T-helper 1 cell treated with Interleukin-12 subunit alpha and Interleukin-12 subunit beta and Interleukin-4 antibody, amounts not matched to agents 30 ng/mL and 1 ng/mL, for 36 hours (primary cell): ENCODE data around the gene XBP1. TPM values are rescaled to one million over a fixed set of nuclear protein-coding genes. Genes with fewer than 3 reads are reported as not detected.
"Not testable (repeated sequence)": the region's sequence is repeated elsewhere in the genome, so short reads cannot be mapped to it uniquely, and the experiment has no call there.

ENCODE experiments used
- intact Hi-C: fragments of 100-400 bp; cut with micrococcal nuclease; formaldehyde crosslinking; loops from one replicate; pipeline ENCODE4 v1.15.1; 2024
- total RNA-seq: library from RNA; stranded (reverse); gene quantifications from 2 replicates; pipeline ENCODE4 v1.2.3, GENCODE V29; 2022

Gene XBP1
- total RNA-seq, 1 donor from 2014 or later: 388 TPM

DNA sequence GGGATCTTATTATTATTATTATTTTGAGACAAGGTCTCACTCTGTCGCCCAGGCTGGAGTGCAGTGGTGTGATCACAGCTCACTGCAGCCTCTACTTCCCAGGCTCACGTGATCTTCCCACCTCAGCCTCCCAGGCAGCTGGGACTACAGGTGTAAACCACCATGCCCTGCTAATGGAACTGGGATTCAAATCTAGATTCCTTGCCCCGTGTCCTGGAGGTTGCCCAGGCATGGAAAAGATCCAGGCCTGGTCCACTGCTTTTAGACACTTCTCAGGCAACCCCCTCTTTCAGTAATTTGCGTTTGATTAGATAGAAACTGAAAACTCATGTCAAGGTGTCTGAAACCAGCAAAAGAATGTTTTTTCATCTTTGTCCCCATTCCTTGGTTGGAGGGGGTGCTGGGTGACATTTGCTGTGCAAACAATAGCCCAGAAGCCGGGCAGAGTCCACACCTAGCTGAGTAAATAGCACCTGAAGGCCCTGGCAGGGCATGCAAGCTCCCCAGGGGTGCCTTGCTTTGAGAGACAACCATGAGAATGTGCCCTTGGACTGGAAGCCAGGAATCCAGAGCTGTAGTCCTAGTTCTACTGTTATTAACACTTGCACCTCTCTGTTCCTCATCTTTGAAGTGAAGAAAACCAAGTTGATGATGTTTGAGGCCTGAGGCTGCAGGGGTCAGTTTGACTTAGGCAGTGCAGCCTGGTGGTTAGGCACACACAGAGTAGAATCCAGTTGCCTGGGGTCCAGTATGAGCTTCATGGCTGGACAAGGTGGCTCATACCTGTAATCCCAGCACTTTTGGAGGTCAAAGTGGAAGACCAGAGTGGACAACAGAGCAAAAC, 19.1 kb upstream of the XBP1 start:
- intact Hi-C loops: loop anchor here (10.0 kb wide), 1 partner anchor 445 kb away; no protein-coding TSS in a partner anchor

DNA sequence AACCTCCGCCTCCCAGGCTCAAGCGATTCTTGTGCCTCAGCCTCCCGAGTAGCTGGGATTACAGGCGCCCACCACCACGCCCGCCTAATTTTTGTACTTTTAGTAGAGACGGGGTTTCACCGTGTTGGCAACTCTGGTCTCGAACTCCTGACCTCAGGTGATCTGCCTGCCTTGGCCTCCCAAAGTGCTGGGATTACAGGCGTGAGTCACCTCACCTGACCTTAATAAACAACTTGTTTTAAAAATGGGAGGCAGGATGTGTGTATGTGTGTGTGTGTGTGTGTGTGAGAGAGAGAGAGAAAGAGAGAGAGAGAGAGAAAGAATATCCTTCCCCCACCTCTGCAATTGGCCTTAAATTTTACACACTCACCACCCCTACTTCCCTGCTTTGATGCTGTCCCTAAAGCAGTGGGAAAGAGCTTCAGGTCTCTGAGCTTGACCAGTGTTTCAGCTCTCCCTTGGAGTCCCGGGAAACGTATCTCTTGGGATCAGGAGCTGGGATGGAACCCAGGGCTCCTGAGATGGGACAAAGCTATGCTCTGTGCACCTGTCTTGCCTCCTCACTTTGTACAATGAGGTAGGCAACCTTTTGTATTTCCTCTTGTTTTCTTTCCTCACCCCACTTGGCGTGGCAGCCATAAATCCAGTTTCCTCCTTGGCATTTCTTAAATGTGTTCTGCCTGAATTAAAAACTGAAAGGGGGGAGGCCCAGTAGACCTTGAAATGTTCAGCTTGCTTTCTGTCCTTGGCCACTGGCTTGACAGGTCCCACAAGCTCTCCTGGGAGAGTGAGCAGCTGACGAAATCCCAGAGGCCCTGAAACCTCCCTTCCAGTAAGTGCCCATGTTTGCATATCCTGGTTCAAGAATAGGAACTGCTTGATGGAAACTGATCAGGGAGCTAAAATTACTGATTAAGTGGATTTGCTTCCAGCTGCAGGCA, 17.8 kb upstream of the XBP1 start:
- intact Hi-C loops: loop anchor here (10.0 kb wide), 1 partner anchor 443 kb away; no protein-coding TSS in a partner anchor

DNA sequence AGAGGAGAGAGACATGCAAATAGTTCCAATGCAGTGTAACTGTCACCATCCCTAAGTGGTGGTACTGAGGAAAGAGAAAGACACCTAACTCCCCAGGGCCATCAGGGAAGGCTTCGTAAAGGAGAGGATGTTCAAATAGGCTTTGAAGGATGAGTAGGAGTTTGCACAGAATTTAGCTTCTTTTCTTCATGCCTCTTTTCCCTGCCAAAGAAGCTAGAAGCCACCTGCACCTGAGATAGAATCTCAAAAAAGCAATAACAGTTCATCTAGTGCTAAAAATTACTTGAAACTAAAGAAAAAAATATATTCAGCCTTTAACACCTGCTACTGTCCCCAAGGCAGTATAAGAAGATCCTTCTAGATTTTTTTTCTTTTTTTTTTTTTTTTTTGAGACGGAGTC, 16.7 kb upstream of the XBP1 start:
- intact Hi-C loops: loop anchor here (10.0 kb wide), 1 partner anchor 442 kb away; no protein-coding TSS in a partner anchor

DNA sequence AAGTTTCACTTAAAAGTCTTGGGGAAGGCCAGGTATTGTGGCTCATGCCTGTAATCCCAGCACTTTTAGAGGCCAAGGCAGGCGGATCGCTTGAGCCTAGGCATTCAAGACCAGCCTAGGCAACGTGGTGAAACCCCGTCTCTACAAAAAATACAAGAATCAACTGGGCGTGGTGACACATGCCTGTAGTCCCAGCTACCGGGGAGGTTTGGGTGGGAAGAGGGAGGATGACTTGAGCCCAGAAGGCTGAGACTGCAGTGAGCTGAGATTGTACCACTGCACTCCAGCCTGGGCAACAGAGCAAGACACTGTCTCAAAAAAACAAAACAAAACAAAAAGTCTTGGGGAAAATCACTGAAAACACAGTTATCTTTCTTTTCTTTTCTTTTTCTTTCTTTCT, 15.4 kb upstream of the XBP1 start:
- intact Hi-C loops: loop anchor here (10.0 kb wide), 1 partner anchor 441 kb away; no protein-coding TSS in a partner anchor

DNA sequence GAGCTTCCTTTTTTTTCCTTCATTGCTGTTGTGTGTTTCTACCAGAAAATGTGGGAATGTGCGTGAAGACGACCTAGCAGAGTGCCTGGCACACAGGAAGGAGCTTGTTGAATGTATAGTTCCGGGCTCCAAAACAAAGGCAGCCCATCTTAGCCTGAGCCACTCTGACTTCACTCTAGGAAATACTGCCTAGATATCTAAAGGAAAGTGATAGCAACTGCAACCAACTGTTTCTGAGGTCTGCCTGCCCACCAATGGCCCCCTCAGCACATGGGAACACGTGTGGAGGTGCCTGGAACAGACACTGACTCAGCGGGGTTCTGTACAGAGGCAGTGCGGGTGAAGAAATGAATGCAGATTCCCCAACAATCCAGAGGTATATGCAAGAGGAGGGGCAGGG, 14.7 kb upstream of the XBP1 start:
- intact Hi-C loops: loop anchor here (10.0 kb wide), 1 partner anchor 440 kb away; no protein-coding TSS in a partner anchor

DNA sequence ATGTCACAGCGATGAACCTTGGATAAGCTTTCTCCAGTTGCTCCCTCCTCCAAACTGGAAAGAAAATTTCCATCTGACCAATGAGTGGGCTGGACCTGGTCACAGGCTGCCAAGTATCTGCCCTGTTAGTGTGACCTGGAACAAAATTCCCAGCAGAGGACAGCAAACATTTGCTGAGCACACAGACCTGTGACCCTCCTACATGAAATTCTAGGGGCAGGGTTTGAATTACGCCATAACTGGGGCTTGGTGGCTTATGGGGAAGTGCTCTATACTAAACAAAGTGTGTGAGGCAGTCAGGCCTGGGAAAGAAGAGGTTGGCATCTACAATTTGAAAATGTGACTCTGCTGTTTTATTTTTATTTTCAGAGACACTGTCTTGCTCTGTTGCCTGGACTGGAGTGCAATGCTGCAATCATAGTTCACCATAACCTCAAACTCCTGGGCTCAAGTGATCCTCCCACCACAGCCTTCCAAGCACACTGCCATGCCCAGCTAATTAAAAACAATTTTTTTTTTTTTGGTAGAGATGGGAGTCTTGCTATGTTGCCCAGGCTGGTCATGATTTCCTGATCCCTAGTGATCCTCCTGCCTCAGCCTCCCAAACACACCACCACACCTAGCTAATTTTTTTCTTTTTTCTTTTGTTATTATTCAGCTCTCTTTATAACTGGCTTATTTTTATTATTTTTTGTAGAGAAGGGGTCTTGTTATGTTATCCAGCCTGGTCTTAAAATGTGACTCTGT, 13.6 kb upstream of the XBP1 start:
- intact Hi-C loops: loop anchor here (5.0 to 10.0 kb wide), 5 partner anchors 42 to 897 kb away; partner anchors contain the start of genes CCDC117, EWSR1, PITPNB and RHBDD3

DNA sequence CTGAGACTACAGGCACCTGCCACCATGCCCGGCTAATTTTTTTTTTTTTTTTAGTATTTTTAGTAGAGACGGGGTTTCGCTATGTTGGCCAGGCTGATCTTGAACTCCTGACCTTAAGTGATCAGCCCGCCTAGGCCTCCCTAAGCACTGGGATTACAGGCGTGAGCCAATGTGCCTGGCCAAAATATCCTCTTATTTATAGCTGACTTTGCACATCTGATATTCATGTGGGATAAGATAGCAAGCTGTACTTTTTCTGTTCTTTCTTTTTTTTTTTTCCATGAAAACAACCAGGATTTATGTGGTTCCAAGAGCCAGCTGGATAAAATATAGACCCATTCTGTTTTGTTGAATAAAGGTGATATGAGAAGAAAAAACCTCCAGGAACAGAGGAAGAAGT, 12.1 kb upstream of the XBP1 start:
- intact Hi-C loops: loop anchor here (1.0 to 10.0 kb wide), 6 partner anchors 11 to 895 kb away; partner anchors contain the start of genes CCDC117, EWSR1, PITPNB and RHBDD3

DNA sequence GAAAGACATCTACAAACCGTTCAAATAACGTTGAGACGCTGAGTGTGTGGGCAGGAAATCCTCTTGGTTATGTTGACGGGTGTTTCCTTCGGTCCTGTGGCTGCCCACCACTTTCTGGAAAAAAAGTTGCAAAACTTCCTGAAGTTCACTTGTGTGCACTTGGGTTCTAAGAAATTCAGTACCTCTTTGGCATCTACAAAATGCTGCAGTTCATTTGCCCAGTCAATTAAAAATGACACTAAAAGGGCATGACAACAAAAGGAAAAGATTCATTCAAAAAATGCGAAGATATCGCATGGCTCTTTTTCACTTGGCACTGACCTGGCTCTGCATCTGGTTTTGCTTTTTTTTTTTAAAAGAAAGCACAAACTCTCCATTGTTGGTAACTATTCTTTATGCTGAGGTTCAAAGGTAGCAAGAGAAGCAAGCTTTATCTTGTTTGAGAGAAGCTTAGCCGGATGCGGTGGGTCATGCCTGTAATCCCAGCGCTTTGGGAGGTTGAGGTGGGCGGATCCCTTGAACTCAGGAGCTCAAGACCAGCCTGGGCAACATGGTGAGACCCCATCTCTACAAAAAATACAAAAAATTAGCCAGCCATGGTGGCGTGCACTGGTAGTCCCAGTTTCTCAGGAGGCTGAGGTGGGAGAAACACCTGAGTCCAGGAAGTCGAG, 10.6 kb upstream of the XBP1 start:
- intact Hi-C loops: loop anchor here (1.0 to 10.0 kb wide), 6 partner anchors 9 to 894 kb away; partner anchors contain the start of genes CCDC117, EWSR1, PITPNB and RHBDD3

DNA sequence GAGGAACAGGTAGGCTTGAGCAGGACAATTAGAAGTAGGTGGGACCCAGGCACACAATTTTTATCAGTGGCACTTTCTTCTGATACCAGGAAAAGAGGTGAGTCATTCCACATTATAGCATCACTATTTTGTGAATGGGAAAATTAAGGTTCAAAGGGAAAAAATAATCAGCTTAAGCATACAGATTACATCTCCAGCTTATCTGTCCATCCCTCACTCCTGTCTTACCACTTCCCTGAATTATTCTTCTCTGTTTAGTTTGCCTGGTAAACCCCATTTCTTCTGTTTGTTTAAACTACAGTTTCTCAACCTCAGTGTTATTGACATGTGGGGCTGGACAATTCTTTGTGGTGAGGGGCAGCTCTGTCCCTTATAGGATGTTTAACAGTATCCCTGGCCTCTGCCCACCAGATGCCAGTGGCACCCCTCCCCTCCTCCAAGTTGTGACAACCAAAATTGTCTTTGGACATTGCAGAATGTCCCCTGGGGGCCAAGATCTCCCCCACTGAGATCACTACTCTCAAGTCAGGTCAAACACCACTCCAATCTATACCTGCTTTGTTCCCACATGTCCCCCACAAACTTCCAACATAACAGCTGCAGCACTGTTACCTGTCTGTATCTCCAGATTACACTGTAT, 8.5 kb upstream of the XBP1 start:
- intact Hi-C loops: no loop called here

DNA sequence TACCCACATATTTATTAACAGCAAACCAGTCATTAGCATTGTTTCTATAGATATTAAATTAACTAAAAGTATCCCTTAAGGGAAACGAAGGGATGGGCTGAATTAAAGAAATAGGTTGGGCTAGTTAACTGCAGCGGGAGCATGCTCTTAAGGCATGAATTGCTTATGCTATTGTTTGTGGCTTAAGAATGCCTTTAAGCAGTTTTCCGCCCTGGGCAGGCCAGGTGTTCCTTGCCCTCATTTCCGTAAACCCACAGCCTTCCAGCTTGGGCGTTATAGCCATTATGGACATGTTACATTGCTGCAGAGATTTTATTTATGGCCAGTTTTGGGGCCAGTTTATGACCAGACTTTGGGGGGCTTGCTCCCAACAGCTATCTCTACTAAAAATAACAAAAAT, 5.1 kb upstream of the XBP1 start:
- intact Hi-C loops: not testable (repeated sequence)

DNA sequence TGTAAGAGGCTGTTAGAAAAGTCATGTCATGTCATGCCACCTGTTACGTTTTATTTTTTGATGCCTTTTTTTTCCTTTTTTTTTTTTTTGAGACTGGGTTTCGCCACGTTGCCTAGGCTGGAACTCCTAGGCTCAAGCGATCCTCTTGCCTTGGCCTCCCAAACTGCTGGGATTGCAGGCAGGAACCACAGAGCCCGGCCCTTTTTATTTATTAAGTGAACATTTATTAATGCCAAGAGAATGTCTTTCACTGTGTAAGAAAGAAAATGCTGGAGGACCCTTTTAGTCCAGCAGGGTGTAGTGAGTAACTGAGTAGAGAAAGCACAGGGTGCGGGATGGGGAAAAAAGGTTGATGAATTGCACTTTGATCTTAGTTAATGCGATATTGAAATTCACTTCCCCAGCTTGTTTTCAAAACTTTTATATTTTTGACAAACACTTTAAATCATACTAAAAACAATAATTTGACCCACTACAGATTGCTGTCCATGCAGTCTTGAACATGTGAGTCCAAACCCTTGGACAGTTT, 2.3 kb upstream of the XBP1 start:
- intact Hi-C loops: loop anchor here (1.0 kb wide), 1 partner anchor 9 kb away; no protein-coding TSS in a partner anchor

DNA sequence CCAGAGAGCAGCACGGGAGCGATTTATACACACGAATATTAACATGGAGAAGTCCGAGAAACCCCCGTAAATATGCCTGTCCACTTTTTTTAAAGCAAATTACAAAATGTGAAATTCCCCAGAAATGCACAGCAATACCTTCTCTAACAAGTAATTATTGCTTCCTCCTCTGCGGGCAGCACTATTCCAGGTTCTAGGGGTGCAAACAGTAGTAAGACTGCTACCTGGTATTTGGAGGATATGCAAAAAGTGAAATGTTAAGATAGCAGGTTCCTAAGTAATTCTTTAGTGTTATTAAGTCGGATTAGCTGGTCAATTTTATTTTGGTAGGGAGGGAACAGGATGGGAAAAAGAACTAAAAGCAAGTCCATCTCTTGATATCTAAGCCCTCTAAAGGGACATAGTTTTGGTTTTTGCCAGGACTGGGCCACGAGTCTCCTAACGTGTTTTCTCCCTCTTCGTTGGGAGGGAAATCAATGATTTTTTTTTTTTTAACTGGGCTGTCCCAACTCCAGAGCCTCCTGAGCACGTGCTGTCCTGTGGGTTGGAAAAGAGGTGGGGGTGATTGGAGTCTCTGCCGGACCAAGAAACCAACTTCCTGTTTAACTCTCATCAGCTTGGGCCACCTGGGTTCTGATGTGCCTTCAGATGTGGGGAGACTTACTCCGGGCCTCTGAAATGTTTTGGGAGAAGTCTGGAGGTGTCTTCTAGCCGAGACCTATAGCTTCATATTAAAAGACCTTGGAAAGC, 1.7 kb upstream of the XBP1 start:
- intact Hi-C loops: loop anchor here (1.0 kb wide), 1 partner anchor 9 kb away; no protein-coding TSS in a partner anchor

DNA sequence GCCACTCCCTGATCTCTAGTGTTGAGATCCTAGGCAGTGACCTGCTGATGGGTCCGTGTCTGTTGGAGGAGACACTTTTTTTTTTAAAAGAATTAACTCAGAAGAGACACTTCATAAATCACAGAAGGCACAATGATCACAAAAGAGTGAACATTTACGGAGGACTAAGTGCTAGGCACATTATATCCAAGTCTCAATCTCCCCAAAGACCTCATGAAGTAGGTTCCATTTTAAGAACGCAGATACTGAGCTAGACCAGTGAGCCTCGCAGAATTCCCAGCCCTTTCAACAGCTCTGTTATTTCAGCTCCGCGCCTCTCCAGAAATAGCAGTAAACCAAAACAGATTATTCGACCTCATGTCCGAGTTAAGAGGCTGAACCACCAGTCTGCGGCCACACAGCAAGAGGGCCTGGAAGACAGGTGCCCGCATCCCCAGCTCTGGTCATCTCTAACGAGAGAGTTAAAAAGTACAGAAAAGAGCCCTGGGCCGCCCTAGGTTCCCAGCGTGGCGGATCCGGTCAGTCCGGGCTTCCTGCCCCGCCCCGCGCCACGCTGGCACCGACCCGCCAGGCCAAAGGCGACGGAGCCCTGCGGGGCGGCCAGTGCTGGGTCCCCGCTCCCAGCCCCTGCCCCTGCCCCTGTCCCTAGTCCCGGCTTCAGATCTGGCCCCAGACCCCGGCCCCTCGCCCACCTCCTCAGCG, 612 bp downstream of the XBP1 start:
- intact Hi-C loops: loop anchor here (1.0 to 2.0 kb wide), 8 partner anchors 24 to 467 kb away; partner anchors contain the start of genes HSCB and ZNRF3

DNA sequence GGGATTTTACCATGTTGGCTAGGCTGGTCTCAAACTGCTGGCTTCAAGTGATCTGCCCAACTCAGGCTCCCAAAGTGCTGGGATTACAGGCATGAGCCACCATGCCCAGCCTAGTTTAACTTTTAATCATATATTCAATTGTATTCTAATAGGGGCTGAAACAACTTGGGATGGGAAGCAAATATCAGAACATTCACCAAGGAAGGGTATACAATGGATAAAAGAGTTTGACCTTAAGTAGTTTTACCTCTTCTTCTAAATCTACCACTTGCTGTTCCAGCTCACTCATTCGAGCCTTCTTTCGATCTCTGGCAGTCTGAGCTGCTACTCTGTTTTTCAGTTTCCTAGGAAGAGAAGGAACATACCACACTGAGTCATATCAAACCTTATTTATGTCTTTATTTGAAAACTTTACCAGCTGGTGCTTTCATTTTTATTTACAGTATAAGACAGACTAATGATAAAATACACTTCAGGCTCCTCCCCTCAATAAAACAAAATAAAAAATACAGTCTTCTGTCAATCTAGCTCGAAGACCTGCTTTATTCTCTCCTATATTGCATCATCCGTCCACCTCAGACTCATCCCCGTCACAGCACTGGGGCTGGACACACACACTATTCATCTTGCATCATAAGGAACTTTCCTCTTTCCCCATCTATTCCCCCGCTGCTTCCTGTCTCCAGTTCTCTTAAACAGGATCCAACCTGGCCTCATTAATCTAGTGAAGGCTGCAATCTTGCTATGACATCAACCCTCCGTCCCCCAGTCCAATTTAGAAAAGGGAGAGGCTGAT, 1.4 kb downstream of the XBP1 start:
- intact Hi-C loops: loop anchor here (1.0 to 2.0 kb wide), 8 partner anchors 24 to 467 kb away; partner anchors contain the start of genes HSCB and ZNRF3

DNA sequence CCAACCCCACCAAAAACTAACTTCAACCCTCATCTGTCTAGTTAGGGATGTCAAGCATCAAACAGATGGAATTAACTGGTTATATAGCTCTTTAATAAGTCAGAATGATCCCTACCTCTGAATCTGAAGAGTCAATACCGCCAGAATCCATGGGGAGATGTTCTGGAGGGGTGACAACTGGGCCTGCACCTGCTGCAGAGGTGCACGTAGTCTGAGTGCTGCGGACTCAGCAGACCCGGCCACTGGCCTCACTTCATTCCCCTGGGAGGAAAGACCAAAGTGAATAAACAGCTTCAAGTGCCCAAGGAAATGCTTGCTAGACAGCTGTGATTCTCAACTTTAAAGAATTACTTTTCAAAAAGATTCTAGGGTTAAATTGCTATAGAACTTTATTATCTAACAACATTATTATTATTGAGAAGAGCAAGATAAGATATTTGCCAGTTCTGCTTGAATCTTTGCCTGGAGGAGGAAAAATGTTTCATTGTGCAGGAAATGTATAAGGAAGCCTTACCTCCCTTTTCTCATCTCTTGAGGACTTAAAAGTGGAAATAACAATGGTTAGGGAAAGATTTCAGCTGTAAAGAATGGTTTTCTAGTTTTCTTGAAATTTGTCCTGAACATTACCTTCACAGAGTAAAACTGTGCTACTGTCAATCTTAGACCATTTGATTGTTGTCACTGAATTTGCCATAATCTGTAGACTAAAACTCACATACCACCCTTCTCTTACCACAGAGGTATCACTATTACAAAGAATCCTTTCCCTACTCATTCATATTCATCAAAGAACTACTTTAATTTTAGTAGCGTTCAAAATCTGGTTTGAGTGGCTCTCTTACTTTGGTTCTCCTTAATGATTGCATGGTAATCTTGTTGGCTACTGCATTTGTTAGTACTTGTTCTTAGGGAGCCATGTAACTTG, 4.2 kb downstream of the XBP1 start:
- intact Hi-C loops: no loop called here
